Measurements from ENCODE around the gene SYT7.

SYT7 gene

GRCh38 chr11:61532134-61533038 lies 48.5 kb downstream of the SYT7 start:
- Histone ChIP-seq H2BK120ac (ENCODE audit: insufficient read depth, low read length, poor library complexity) (no peak overlapping the region), H3K18ac (ENCODE audit: low read length) (no peak overlapping the region), H3K36me3 (ENCODE audit: control insufficient read depth in 1 of 2, insufficient read depth in 2 of 2, low read length in 2 of 2) (peaks cover 5 to 12% of the 10 kb centered on the region in 2 experiments), H3K4ac (ENCODE audit: low read depth, low read length) (no peak overlapping the region), H2AFZ (ENCODE audit: insufficient read depth, low read length, poor library complexity) (no peak overlapping the region), H2BK5ac (ENCODE audit: low read depth, low read length, poor library complexity) (no peak overlapping the region), H2AK5ac (ENCODE audit: low read length) (no peak overlapping the region), H3K27ac (ENCODE audit: low read depth, low read length) (no peak overlapping the region), H3K4me2 (ENCODE audit: low read length) (no peak overlapping the region), H3K9ac (ENCODE audit: low read length) (no peak overlapping the region), H2BK12ac (ENCODE audit: low read length) (no peak overlapping the region), H3K4me3 (ENCODE audit: low read depth, low read length) (no peak overlapping the region), H4K12ac (ENCODE audit: low read depth, low read length) (no peak overlapping the region), H3K27me3 (ENCODE audit: insufficient read depth, low read length) (no peaks in the 10 kb centered on the region), H3K9me3 (ENCODE audit: insufficient read depth, low read depth, low read length) (peaks cover 7% of the 10 kb centered on the region), H3K79me1 (ENCODE audit: low read length) (peaks cover 2% of the 10 kb centered on the region), H4K91ac (ENCODE audit: low read depth, low read length) (no peak overlapping the region), H3K4me1 (ENCODE audit: control insufficient read depth in 1 of 2, insufficient read depth in 2 of 2, low read length in 2 of 2) (peaks cover 18 to 28% of the 10 kb centered on the region in 2 experiments), H4K8ac (ENCODE audit: low read depth, low read length) (no peak overlapping the region), H3K23ac (ENCODE audit: low read length) (no peak overlapping the region), H3K14ac (ENCODE audit: low read length) (no peak overlapping the region), H3K79me2 (ENCODE audit: control insufficient read depth, insufficient read depth, low read length, poor library complexity) (no peaks in the 10 kb centered on the region)
- no CpG with 5 or more reads among the region's 10 CpGs for WGBS (ENCODE audit: extremely low coverage, insufficient coverage, insufficient read length)
- DNase-seq = peak; percentile 42 to 73

GRCh38 chr11:61531044-61531443 lies 49.8 kb downstream of the SYT7 start:
- peaks cover 7 to 13% of the 10 kb centered on the region in 2 experiments for H3K36me3 ChIP-seq (ENCODE audit: control insufficient read depth in 1 of 2, insufficient read depth in 2 of 2, low read length in 2 of 2)
- H3K4ac ChIP-seq (ENCODE audit: low read depth, low read length) = no peak overlapping the region
- WGBS (ENCODE audit: extremely low coverage, insufficient coverage, insufficient read length) = no CpG with 5 or more reads among the region's 3 CpGs
- no peak overlapping the region for H2BK5ac ChIP-seq (ENCODE audit: low read depth, low read length, poor library complexity)
- no peak overlapping the region for H2BK120ac ChIP-seq (ENCODE audit: insufficient read depth, low read length, poor library complexity)
- H3K9ac ChIP-seq (ENCODE audit: low read length) = no peak overlapping the region
- no peak for DNase-seq
- H3K23ac ChIP-seq (ENCODE audit: low read length) = no peak overlapping the region
- H2BK12ac ChIP-seq (ENCODE audit: low read length) = no peak overlapping the region
- H3K79me2 ChIP-seq (ENCODE audit: control insufficient read depth, insufficient read depth, low read length, poor library complexity) = no peaks in the 10 kb centered on the region
- H2AK5ac ChIP-seq (ENCODE audit: low read length) = no peak overlapping the region
- H3K4me2 ChIP-seq (ENCODE audit: low read length) = no peak overlapping the region
- no peak overlapping the region for H3K27ac ChIP-seq (ENCODE audit: low read depth, low read length)
- H3K14ac ChIP-seq (ENCODE audit: low read length) = no peak overlapping the region
- H3K18ac ChIP-seq (ENCODE audit: low read length) = no peak overlapping the region
- no peak overlapping the region for H4K91ac ChIP-seq (ENCODE audit: low read depth, low read length)
- no peak overlapping the region for H2AFZ ChIP-seq (ENCODE audit: insufficient read depth, low read length, poor library complexity)
- H4K12ac ChIP-seq (ENCODE audit: low read depth, low read length) = no peak overlapping the region
- no peaks in the 10 kb centered on the region for H3K79me1 ChIP-seq (ENCODE audit: low read length)
- peaks cover 14 to 26% of the 10 kb centered on the region in 2 experiments for H3K4me1 ChIP-seq (ENCODE audit: control insufficient read depth in 1 of 2, insufficient read depth in 2 of 2, low read length in 2 of 2)
- H3K27me3 ChIP-seq (ENCODE audit: insufficient read depth, low read length) = no peaks in the 10 kb centered on the region
- peaks cover 7% of the 10 kb centered on the region for H3K9me3 ChIP-seq (ENCODE audit: insufficient read depth, low read depth, low read length)
- H3K4me3 ChIP-seq (ENCODE audit: low read depth, low read length) = no peak overlapping the region
- no peak overlapping the region for H4K8ac ChIP-seq (ENCODE audit: low read depth, low read length)

GRCh38 chr11:61529537-61530225 lies 51.2 kb downstream of the SYT7 start:
- no CpG with 5 or more reads among the region's 21 CpGs for WGBS (ENCODE audit: extremely low coverage, insufficient coverage, insufficient read length)
- no peaks in the 10 kb centered on the region for H3K79me2 ChIP-seq (ENCODE audit: control insufficient read depth, insufficient read depth, low read length, poor library complexity)

GRCh38 chr11:61528114-61528513 lies 52.8 kb downstream of the SYT7 start:
- peaks cover 2% of the 10 kb centered on the region for H3K9me3 ChIP-seq (ENCODE audit: insufficient read depth, low read depth, low read length)
- no peak overlapping the region for H4K8ac ChIP-seq (ENCODE audit: low read depth, low read length)
- H4K12ac ChIP-seq (ENCODE audit: low read depth, low read length) = no peak overlapping the region
- no peak overlapping the region for H2AK5ac ChIP-seq (ENCODE audit: low read length)
- no peak overlapping the region for H4K91ac ChIP-seq (ENCODE audit: low read depth, low read length)
- no peak overlapping the region for H2AFZ ChIP-seq (ENCODE audit: insufficient read depth, low read length, poor library complexity)
- H3K79me2 ChIP-seq (ENCODE audit: control insufficient read depth, insufficient read depth, low read length, poor library complexity) = no peaks in the 10 kb centered on the region
- H2BK120ac ChIP-seq (ENCODE audit: insufficient read depth, low read length, poor library complexity) = no peak overlapping the region
- peaks cover 11 to 23% of the 10 kb centered on the region in 2 experiments for H3K4me1 ChIP-seq (ENCODE audit: control insufficient read depth in 1 of 2, insufficient read depth in 2 of 2, low read length in 2 of 2)
- H3K79me1 ChIP-seq (ENCODE audit: low read length) = no peaks in the 10 kb centered on the region
- WGBS (ENCODE audit: extremely low coverage, insufficient coverage, insufficient read length) = no CpG with 5 or more reads among the region's 14 CpGs
- no peak overlapping the region for H3K4ac ChIP-seq (ENCODE audit: low read depth, low read length)
- H3K14ac ChIP-seq (ENCODE audit: low read length) = no peak overlapping the region
- H3K4me3 ChIP-seq (ENCODE audit: low read depth, low read length) = no peak overlapping the region
- no peak overlapping the region for H3K18ac ChIP-seq (ENCODE audit: low read length)
- H2BK5ac ChIP-seq (ENCODE audit: low read depth, low read length, poor library complexity) = no peak overlapping the region
- H3K27me3 ChIP-seq (ENCODE audit: insufficient read depth, low read length) = no peaks in the 10 kb centered on the region
- no peak overlapping the region for H3K27ac ChIP-seq (ENCODE audit: low read depth, low read length)
- no peak overlapping the region for H3K4me2 ChIP-seq (ENCODE audit: low read length)
- no peak overlapping the region for H3K23ac ChIP-seq (ENCODE audit: low read length)
- no peak overlapping the region for H3K9ac ChIP-seq (ENCODE audit: low read length)
- no peak overlapping the region for H2BK12ac ChIP-seq (ENCODE audit: low read length)
- H3K36me3 ChIP-seq (ENCODE audit: control insufficient read depth in 1 of 2, insufficient read depth in 2 of 2, low read length in 2 of 2) = peaks cover 29 to 33% of the 10 kb centered on the region in 2 experiments
- DNase-seq = no peak

More at GRCh38 chr11:61529537-61530225, 51.2 kb downstream of the SYT7 start:
- peaks cover 11 to 25% of the 10 kb centered on the region in 2 experiments for H3K4me1 ChIP-seq (ENCODE audit: control insufficient read depth in 1 of 2, insufficient read depth in 2 of 2, low read length in 2 of 2)
- no peak overlapping the region for H2BK5ac ChIP-seq (ENCODE audit: low read depth, low read length, poor library complexity)
- H3K27ac ChIP-seq (ENCODE audit: low read depth, low read length) = no peak overlapping the region
- no peak overlapping the region for H2AK5ac ChIP-seq (ENCODE audit: low read length)
- H3K18ac ChIP-seq (ENCODE audit: low read length) = no peak overlapping the region
- no peak overlapping the region for H2AFZ ChIP-seq (ENCODE audit: insufficient read depth, low read length, poor library complexity)
- no peak overlapping the region for H3K14ac ChIP-seq (ENCODE audit: low read length)
- no peak overlapping the region for H4K91ac ChIP-seq (ENCODE audit: low read depth, low read length)
- DNase-seq = no peak
- H4K12ac ChIP-seq (ENCODE audit: low read depth, low read length) = no peak overlapping the region
- H3K4me3 ChIP-seq (ENCODE audit: low read depth, low read length) = no peak overlapping the region
- H3K9ac ChIP-seq (ENCODE audit: low read length) = no peak overlapping the region
- H3K4ac ChIP-seq (ENCODE audit: low read depth, low read length) = no peak overlapping the region
- no peaks in the 10 kb centered on the region for H3K27me3 ChIP-seq (ENCODE audit: insufficient read depth, low read length)
- no peaks in the 10 kb centered on the region for H3K79me1 ChIP-seq (ENCODE audit: low read length)
- no peak overlapping the region for H3K23ac ChIP-seq (ENCODE audit: low read length)
- H3K9me3 ChIP-seq (ENCODE audit: insufficient read depth, low read depth, low read length) = peaks cover 4% of the 10 kb centered on the region
- no peak overlapping the region for H2BK12ac ChIP-seq (ENCODE audit: low read length)
- H3K36me3 ChIP-seq (ENCODE audit: control insufficient read depth in 1 of 2, insufficient read depth in 2 of 2, low read length in 2 of 2) = peaks cover 14 to 21% of the 10 kb centered on the region in 2 experiments
- no peak overlapping the region for H2BK120ac ChIP-seq (ENCODE audit: insufficient read depth, low read length, poor library complexity)
- H3K4me2 ChIP-seq (ENCODE audit: low read length) = no peak overlapping the region
- H4K8ac ChIP-seq (ENCODE audit: low read depth, low read length) = no peak overlapping the region

Data from trophoblast cell (in vitro differentiated cells and primary cell).